SK-N-SH (cell line): ENCODE measurements around the gene GDAP2.

Experiments used
- EP300 ChIP-seq, 2 experiments: IDR thresholded peaks; 2 replicates each; pipeline versions ENCODE4 v1.4.0 to v1.6.1; 2012; ENCODE audit warnings: borderline replicate concordance in 1 of 2, low read depth in 1 of 2, low read length in 1 of 2
- FOXJ3 ChIP-seq: sonication (generic); formaldehyde crosslinking; IDR thresholded peaks from 2 replicates; pipeline ENCODE4 v1.5.1; 2020; ENCODE audit warnings: mild to moderate bottlenecking, missing genetic modification reagents
- FOXM1 ChIP-seq: IDR thresholded peaks from 2 replicates; pipeline ENCODE4 v1.4.0; 2012; ENCODE audit warnings: low read depth, mild to moderate bottlenecking
- RCOR1 ChIP-seq: fragments of 150-350 bp; IDR thresholded peaks from 2 replicates; pipeline ENCODE4 v1.6.1; 2017; ENCODE audit warnings: antibody characterized with exemption, low read length
- SIN3A ChIP-seq: IDR thresholded peaks from 2 replicates; pipeline ENCODE4 v1.6.1; 2012; ENCODE audit warnings: low read depth, mild to moderate bottlenecking, low read length, moderate library complexity, borderline replicate concordance
- TEAD4 ChIP-seq: IDR thresholded peaks from 2 replicates; pipeline ENCODE4 v1.4.0; 2012; ENCODE audit warnings: mild to moderate bottlenecking, borderline replicate concordance; ENCODE audit not compliant: insufficient read depth
- YY1 ChIP-seq: IDR thresholded peaks from 2 replicates; pipeline ENCODE4 v1.4.0; 2012; ENCODE audit warnings: low read depth, mild to moderate bottlenecking
- TF ChIP-seq, protein P1 (sequence below): fragments of 200-600 bp; sonication (generic); IDR thresholded peaks from 2 replicates; pipeline ENCODE4 v1.6.1; 2017; ENCODE audit warnings: antibody characterized with exemption, mild to moderate bottlenecking, moderate library complexity
- TF ChIP-seq, protein P2 (sequence below): IDR thresholded peaks from 2 replicates; pipeline ENCODE4 v1.4.0; 2012; ENCODE audit warnings: low read depth, borderline replicate concordance
- TF ChIP-seq, protein P3 (sequence below): IDR thresholded peaks from 2 replicates; pipeline ENCODE4 v1.4.0; 2012; ENCODE audit warnings: low read depth

DNA sequence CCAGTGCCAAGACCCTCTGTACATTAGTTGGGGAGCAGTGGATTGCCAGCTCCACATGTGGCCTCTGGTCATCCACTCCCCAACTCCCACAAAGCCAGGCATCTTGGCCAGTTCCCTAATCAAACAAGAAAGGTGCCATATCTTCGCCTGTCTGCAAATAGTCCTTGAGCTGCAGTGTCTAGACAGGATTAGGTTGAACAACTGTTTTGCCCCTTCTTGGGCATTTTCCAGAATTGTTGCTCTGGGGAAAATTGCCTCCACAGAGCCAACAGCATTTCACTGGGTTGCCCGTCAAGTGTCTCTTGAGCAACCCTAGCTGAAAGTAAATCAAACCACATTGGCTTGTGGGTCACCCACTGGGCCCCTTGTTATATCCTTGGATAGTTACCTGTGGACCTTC, 109.3 kb downstream of the GDAP2 start:
- TF ChIP-seq EP300 (IDR thresholded peaks at IDR 0.05; ENCODE audit: borderline replicate concordance in 1 of 2, low read depth in 1 of 2, low read length in 1 of 2): no peak
- TF ChIP-seq, protein P1, sequence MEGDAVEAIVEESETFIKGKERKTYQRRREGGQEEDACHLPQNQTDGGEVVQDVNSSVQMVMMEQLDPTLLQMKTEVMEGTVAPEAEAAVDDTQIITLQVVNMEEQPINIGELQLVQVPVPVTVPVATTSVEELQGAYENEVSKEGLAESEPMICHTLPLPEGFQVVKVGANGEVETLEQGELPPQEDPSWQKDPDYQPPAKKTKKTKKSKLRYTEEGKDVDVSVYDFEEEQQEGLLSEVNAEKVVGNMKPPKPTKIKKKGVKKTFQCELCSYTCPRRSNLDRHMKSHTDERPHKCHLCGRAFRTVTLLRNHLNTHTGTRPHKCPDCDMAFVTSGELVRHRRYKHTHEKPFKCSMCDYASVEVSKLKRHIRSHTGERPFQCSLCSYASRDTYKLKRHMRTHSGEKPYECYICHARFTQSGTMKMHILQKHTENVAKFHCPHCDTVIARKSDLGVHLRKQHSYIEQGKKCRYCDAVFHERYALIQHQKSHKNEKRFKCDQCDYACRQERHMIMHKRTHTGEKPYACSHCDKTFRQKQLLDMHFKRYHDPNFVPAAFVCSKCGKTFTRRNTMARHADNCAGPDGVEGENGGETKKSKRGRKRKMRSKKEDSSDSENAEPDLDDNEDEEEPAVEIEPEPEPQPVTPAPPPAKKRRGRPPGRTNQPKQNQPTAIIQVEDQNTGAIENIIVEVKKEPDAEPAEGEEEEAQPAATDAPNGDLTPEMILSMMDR: no peak
- no peak for TF ChIP-seq TEAD4
- TF ChIP-seq SIN3A: no peak
- TF ChIP-seq, protein P2, sequence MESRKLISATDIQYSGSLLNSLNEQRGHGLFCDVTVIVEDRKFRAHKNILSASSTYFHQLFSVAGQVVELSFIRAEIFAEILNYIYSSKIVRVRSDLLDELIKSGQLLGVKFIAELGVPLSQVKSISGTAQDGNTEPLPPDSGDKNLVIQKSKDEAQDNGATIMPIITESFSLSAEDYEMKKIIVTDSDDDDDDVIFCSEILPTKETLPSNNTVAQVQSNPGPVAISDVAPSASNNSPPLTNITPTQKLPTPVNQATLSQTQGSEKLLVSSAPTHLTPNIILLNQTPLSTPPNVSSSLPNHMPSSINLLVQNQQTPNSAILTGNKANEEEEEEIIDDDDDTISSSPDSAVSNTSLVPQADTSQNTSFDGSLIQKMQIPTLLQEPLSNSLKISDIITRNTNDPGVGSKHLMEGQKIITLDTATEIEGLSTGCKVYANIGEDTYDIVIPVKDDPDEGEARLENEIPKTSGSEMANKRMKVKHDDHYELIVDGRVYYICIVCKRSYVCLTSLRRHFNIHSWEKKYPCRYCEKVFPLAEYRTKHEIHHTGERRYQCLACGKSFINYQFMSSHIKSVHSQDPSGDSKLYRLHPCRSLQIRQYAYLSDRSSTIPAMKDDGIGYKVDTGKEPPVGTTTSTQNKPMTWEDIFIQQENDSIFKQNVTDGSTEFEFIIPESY: no peak
- TF ChIP-seq YY1: no peak
- TF ChIP-seq, protein P3, sequence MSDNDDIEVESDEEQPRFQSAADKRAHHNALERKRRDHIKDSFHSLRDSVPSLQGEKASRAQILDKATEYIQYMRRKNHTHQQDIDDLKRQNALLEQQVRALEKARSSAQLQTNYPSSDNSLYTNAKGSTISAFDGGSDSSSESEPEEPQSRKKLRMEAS: no peak
- no peak for TF ChIP-seq RCOR1
- no peak for TF ChIP-seq FOXM1
- TF ChIP-seq FOXJ3 (CRISPR knock-in tag): no peak
